Thyroid gland (tissue), 4 donors: Measurements from ENCODE around the gene AFF2.

Experiments used
- POLR2A ChIP-seq, 2 donors: fragments of 450-650 bp; IDR thresholded peaks; one replicate each; pipeline ENCODE4 v1.6.1; 2017; ENCODE audit warnings: antibody characterized with exemption in 2 of 2, mild to moderate bottlenecking in 2 of 2, moderate library complexity in 1 of 2
- TF ChIP-seq, protein P1 (sequence below), 6 experiments: fragments of 200-600 bp in 3 of 6; fragments of 450-650 bp in 3 of 6; sonication (generic) in 3 of 6; IDR thresholded peaks; one replicate each; pipeline ENCODE4 v1.5.1; 2016 to 2019; ENCODE audit warnings: antibody characterized with exemption in 6 of 6, mild to moderate bottlenecking in 2 of 6, inconsistent platforms in 1 of 6, moderate library complexity in 1 of 6

- no peak for TF ChIP-seq POLR2A (IDR thresholded peaks at IDR 0.05)
- TF ChIP-seq, protein P1, sequence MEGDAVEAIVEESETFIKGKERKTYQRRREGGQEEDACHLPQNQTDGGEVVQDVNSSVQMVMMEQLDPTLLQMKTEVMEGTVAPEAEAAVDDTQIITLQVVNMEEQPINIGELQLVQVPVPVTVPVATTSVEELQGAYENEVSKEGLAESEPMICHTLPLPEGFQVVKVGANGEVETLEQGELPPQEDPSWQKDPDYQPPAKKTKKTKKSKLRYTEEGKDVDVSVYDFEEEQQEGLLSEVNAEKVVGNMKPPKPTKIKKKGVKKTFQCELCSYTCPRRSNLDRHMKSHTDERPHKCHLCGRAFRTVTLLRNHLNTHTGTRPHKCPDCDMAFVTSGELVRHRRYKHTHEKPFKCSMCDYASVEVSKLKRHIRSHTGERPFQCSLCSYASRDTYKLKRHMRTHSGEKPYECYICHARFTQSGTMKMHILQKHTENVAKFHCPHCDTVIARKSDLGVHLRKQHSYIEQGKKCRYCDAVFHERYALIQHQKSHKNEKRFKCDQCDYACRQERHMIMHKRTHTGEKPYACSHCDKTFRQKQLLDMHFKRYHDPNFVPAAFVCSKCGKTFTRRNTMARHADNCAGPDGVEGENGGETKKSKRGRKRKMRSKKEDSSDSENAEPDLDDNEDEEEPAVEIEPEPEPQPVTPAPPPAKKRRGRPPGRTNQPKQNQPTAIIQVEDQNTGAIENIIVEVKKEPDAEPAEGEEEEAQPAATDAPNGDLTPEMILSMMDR (IDR thresholded peaks at IDR 0.05), result no peak
Measured at GRCh38 chrX:148576396-148576795, 76.0 kb downstream of the AFF2 start.
